IMR-90 (cell line): Measurements from ENCODE around the gene ZNF467. TPM values are rescaled to one million over a fixed set of nuclear protein-coding genes. Genes with fewer than 3 reads are reported as not detected.

Experiments used
- ATAC-seq: fragments of 200-7000 bp; cut with Tn5 transposase; 2 replicates; pipeline ENCODE4 v1.9.1; 2020; ENCODE audit warnings: low read depth, mild to moderate bottlenecking, moderate library complexity
- BruUV-seq: library from RNA; stranded (reverse); fragments of 400-500 nt; replicated peaks from 2 replicates; lab custom pipeline; 2021; lab: Mats Ljungman, UMichigan
- CTCF ChIA-PET: fragments of 300-600 bp; formaldehyde crosslinking; extraction: SDS; loops from one replicate; lab custom pipeline; 2021; ENCODE audit warnings: antibody characterized with exemption; lab: Yijun Ruan, JAX
- POLR2A ChIA-PET: fragments of 300-600 bp; sonication (Branson Sonifier 250); formaldehyde crosslinking; loops from one replicate; lab custom pipeline; 2022; ENCODE audit warnings: antibody characterized with exemption; ENCODE audit not compliant: unreplicated experiment; lab: Charles Lee
- DNase-seq: peaks from one replicate; pipeline ENCODE4 v3.0.0; 2013
- H2AFZ ChIP-seq: replicated peaks from 2 replicates; pipeline ENCODE3; 2013; ENCODE audit warnings: low read length, mild to moderate bottlenecking; ENCODE audit not compliant: poor library complexity
- H2AK5ac ChIP-seq: 2 replicates; pipeline ENCODE4 v1.6.1; 2013; ENCODE audit warnings: low read depth, low read length, inconsistent platforms
- H2AK9ac ChIP-seq: replicated peaks from 2 replicates; pipeline ENCODE3; 2013; ENCODE audit warnings: mild to moderate bottlenecking, low read depth, low read length, moderate library complexity; ENCODE audit not compliant: poor library complexity
- H2BK120ac ChIP-seq: 2 replicates; pipeline ENCODE4 v1.6.1; 2013; ENCODE audit warnings: low read depth, low read length, inconsistent platforms
- H2BK15ac ChIP-seq: 3 replicates; pipeline ENCODE4 v1.6.1; 2013; ENCODE audit warnings: low read depth, low read length, inconsistent platforms
- H2BK20ac ChIP-seq: 2 replicates; pipeline ENCODE4 v1.6.1; 2013; ENCODE audit warnings: low read depth, mild to moderate bottlenecking, inconsistent platforms, low read length, moderate library complexity
- H2BK5ac ChIP-seq: 2 replicates; pipeline ENCODE4 v1.6.1; 2013; ENCODE audit warnings: mild to moderate bottlenecking, low read depth, low read length, inconsistent platforms; ENCODE audit not compliant: poor library complexity, severe bottlenecking
- H3K14ac ChIP-seq: replicated peaks from 2 replicates; pipeline ENCODE4 v1.6.1; 2013; ENCODE audit warnings: low read depth, low read length, inconsistent platforms
- H3K18ac ChIP-seq: 2 replicates; pipeline ENCODE4 v1.6.1; 2013; ENCODE audit warnings: low read depth, low read length, control low read depth
- H3K23ac ChIP-seq: 2 replicates; pipeline ENCODE4 v1.6.1; 2013; ENCODE audit warnings: low read depth, low read length, inconsistent platforms
- H3K27ac ChIP-seq: 2 replicates; pipeline ENCODE4 v1.5.1; 2013; ENCODE audit warnings: mild to moderate bottlenecking, control low read depth, low read length; ENCODE audit not compliant: insufficient read depth
- H3K27me3 ChIP-seq: 2 replicates; pipeline ENCODE4 v1.6.1; 2013; ENCODE audit warnings: low read length; ENCODE audit not compliant: control insufficient read depth, insufficient read depth
- H3K36me3 ChIP-seq: 2 replicates; pipeline ENCODE4 v1.6.1; 2013; ENCODE audit warnings: low read length, mixed read lengths; ENCODE audit not compliant: control insufficient read depth, insufficient read depth
- H3K4ac ChIP-seq: 2 replicates; pipeline ENCODE4 v1.6.1; 2013; ENCODE audit warnings: low read depth, low read length, inconsistent platforms
- H3K4me1 ChIP-seq: 2 replicates; pipeline ENCODE4 v1.6.1; 2013; ENCODE audit warnings: low read length, mixed read lengths; ENCODE audit not compliant: control insufficient read depth, insufficient read depth
- H3K4me2 ChIP-seq: 2 replicates; pipeline ENCODE4 v1.6.1; 2013; ENCODE audit warnings: low read depth, mild to moderate bottlenecking, control low read depth, low read length, moderate library complexity
- H3K4me3 ChIP-seq: 2 replicates; pipeline ENCODE4 v1.5.1; 2013; ENCODE audit warnings: low read depth, mild to moderate bottlenecking, control low read depth, low read length, moderate library complexity; ENCODE audit not compliant: insufficient read depth
- H3K56ac ChIP-seq: 2 replicates; pipeline ENCODE4 v1.6.1; 2013; ENCODE audit warnings: low read length, inconsistent platforms; ENCODE audit not compliant: insufficient read depth; ENCODE audit errors: extremely low read depth
- H3K79me1 ChIP-seq, 2 experiments: 2 replicates each; pipeline ENCODE4 v1.6.1; 2013; ENCODE audit warnings: low read length in 2 of 2, inconsistent platforms in 1 of 2, low read depth in 1 of 2
- H3K9ac ChIP-seq: 2 replicates; pipeline ENCODE4 v1.6.1; 2013; ENCODE audit warnings: low read depth, low read length, control low read depth
- H3K9me1 ChIP-seq: 2 replicates; pipeline ENCODE4 v1.6.1; 2013; ENCODE audit warnings: low read length, inconsistent platforms; ENCODE audit not compliant: insufficient read depth
- H3K9me3 ChIP-seq: 2 replicates; pipeline ENCODE4 v1.6.1; 2013; ENCODE audit warnings: low read length; ENCODE audit not compliant: control insufficient read depth, insufficient read depth
- H4K20me1 ChIP-seq: 2 replicates; pipeline ENCODE4 v1.6.1; 2013; ENCODE audit warnings: low read length, inconsistent platforms; ENCODE audit not compliant: insufficient read depth
- H4K5ac ChIP-seq: 2 replicates; pipeline ENCODE4 v1.6.1; 2013; ENCODE audit warnings: mild to moderate bottlenecking, low read depth, low read length, control low read depth
- H4K8ac ChIP-seq, 2 experiments: 2 replicates each; pipeline ENCODE4 v1.6.1; 2013; ENCODE audit warnings: low read depth in 2 of 2, low read length in 2 of 2, control low read depth in 1 of 2, inconsistent platforms in 1 of 2
- H4K91ac ChIP-seq: 2 replicates; pipeline ENCODE4 v1.6.1; 2013; ENCODE audit warnings: low read depth, low read length, inconsistent platforms; ENCODE audit not compliant: insufficient read depth
- CEBPB ChIP-seq: IDR thresholded peaks from 2 replicates; pipeline ENCODE4 v1.6.1; 2012; ENCODE audit warnings: low read depth, low read length, improper control_type of control experiment
- CHD1 ChIP-seq: IDR thresholded peaks from 2 replicates; pipeline ENCODE4 v1.6.1; 2012; ENCODE audit warnings: low read depth, low read length, improper control_type of control experiment
- MXI1 ChIP-seq: IDR thresholded peaks from 2 replicates; pipeline ENCODE4 v1.6.1; 2012; ENCODE audit warnings: low read depth, mild to moderate bottlenecking, low read length, moderate library complexity, borderline replicate concordance
- NFE2L2 ChIP-seq: fragments of 150-350 bp; IDR thresholded peaks from 2 replicates; pipeline ENCODE4 v1.6.1; 2016; ENCODE audit warnings: low read depth, mild to moderate bottlenecking, low read length
- WGBS, 2 experiments: methylation state at CpG; one replicate each; pipeline versions ENCODE4 v1.1.5 to v1.1.7; 2013; ENCODE audit warnings: missing lambda C conversion rate in 2 of 2; ENCODE audit not compliant: insufficient read length in 1 of 2; ENCODE audit errors: extremely low coverage in 2 of 2; 5-methylcytosine and 5-hydroxymethylcytosine counted together
- dilution Hi-C: fragments of 300-500 bp; cut with HindIII; formaldehyde crosslinking; loops from one replicate; pipeline ENCODE4 v1.14.3; 2018; ENCODE audit warnings: low sequenced_read_pairs; ENCODE audit not compliant: unreplicated experiment
- in situ Hi-C: fragments of 300-500 bp; cut with MboI; formaldehyde crosslinking; loops from 3 replicates; pipeline ENCODE4 v1.14.3; 2019; ENCODE audit warnings: low sequenced_read_pairs, inconsistent platforms, mixed read lengths
- intact Hi-C: fragments of 100-400 bp; cut with micrococcal nuclease; formaldehyde crosslinking; loops from 2 replicates; pipeline ENCODE4 v1.10.0; 2022
- polyA plus RNA-seq, 3 experiments: library from polyadenylated mRNA; depleted of rRNA; stranded (reverse); fragments of >200 nt; gene quantifications; 2 replicates each; pipeline ENCODE4 v1.2.3, GENCODE V29; 2012; ENCODE audit warnings: low replicate concordance in 1 of 3
- total RNA-seq: library from RNA; depleted of rRNA; stranded (reverse); fragments of >200 nt; gene quantifications from 2 replicates; pipeline ENCODE4 v1.2.3, GENCODE V29; 2012

Gene ZNF467
- total and polyA plus RNA-seq, 2 of the 4 experiments (the other 2 are of a cell fraction), result 0.67 TPM; not detected in 1

DNA sequence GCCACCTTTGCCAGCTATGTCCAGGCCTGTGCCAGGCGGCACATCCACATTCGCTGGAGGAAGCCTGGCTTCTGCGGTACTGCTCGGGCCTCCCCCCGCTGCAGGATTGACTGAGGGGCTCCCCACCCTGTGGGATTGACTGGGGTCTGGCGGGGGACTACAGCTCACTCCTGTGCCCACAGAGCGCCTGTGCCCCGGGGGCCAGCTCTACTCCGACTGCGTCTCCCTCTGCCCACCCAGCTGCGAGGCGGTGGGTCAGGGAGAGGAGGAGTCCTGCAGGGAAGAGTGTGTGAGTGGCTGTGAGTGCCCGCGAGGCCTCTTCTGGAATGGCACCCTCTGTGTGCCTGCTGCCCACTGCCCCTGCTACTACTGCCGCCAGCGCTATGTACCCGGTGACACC is 6.7 kb upstream of the ZNF467 start:
- Histone ChIP-seq H3K18ac (no peak overlapping the region), H3K36me3 (no peaks in the 10 kb centered on the region), H2AFZ (no peak overlapping the region), H3K4me2 (no peak overlapping the region), H3K9me1 (no peaks in the 10 kb centered on the region), H3K79me1 (no peaks in the 10 kb centered on the region), H2BK5ac (no peak overlapping the region), H2AK5ac (no peak overlapping the region), H3K9ac (no peak overlapping the region), H3K4ac (no peak overlapping the region), H4K20me1 (no peaks in the 10 kb centered on the region), H3K4me1 (no peaks in the 10 kb centered on the region; the same call in 1 of the 2 replicates), H2BK20ac (no peak overlapping the region), H3K56ac (no peak overlapping the region), H3K27ac (no peak overlapping the region), H4K5ac (no peak overlapping the region), H3K23ac (no peak overlapping the region), H3K9me3 (no peaks in the 10 kb centered on the region), H4K91ac (no peak overlapping the region), H3K14ac (no peak overlapping the region), H2BK120ac (no peak overlapping the region), H4K8ac (no peak overlapping the region), H3K27me3 (peaks cover 24% of the 10 kb centered on the region), H2BK15ac (no peak overlapping the region), H2AK9ac (no peak overlapping the region), H3K4me3 (no peak overlapping the region)
- TF ChIP-seq MXI1 (no peak), NFE2L2 (no peak), CEBPB (no peak), CHD1 (no peak)
- BruUV-seq, result no TSS peak
- ATAC-seq (no peak), DNase-seq (no peak)
- intact Hi-C loops, result no loop called here
- POLR2A ChIA-PET, result no interaction called here
- dilution Hi-C loops, result no loop called here
- CTCF ChIA-PET, result no interaction called here
- in situ Hi-C loops, result no loop called here
- no CpG with 5 or more reads among the region's 17 CpGs for WGBS, 2 experiments
